NCI-H345 treated with DMSO at 0.1 percent for 48 hours (cell line): ENCODE measurements around the gene TWF1.
A peak's percentile ranks its signal among the peaks of the same experiment; 100 is the strongest.
"Not testable (repeated sequence)": the region's sequence is repeated elsewhere in the genome, so short reads cannot be mapped to it uniquely, and the experiment has no call there.

Source experiments
- DNase-seq: peaks from one replicate; lab custom pipeline; 2025; ENCODE audit not compliant: unreplicated experiment; lab: John Stamatoyannopoulos, UW

TWF1 gene

DNA sequence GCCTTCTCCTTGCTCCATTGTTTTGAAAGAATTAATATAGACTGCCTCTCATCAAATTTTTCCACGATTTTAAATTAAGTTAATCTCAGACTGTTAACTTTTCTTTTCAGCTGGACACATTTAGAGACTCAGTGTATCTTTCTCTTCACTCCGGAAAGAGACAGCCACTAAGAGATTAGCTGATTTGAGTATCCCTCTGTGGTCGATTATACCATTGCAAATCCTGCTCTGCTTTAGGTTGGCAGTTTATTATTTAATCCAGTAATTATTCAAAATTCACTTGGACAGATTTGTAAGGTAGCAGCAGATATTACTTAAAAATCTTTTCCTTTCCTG, 588 bp upstream of the TWF1 start:
- no peak for DNase-seq

DNA sequence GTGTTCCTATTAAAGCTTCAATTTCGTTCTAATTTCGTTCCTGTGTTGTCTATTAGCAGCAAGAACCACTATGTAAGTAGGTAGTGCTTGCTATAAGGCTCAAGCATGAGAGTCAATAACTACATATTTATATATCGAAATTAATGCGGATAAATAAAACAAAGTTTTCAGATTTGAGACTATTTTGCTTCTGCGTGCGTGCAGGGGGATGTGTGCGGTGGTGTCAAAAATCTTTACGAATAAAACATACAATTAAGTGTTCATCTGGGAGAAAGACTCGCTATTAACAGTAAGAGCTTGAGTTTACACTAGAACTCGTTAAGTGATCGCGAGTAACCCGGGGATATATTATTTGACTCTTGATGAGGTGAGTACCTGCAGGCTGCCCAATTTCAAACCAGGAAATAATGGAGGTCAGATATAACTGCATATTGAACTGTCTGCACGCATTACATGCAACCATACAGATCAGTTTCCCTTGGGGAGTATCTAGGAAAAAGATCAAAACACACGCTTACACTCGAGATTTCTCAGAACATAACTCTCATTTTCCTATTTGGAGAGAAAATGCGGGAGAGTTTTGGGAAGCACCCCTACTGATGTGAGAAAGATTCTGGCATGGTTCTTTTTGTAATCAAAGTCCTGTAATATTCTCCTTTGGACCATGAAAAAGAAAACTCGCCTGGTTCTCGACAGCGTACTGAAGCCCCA, 813 bp downstream of the TWF1 start:
- no peak for DNase-seq

DNA sequence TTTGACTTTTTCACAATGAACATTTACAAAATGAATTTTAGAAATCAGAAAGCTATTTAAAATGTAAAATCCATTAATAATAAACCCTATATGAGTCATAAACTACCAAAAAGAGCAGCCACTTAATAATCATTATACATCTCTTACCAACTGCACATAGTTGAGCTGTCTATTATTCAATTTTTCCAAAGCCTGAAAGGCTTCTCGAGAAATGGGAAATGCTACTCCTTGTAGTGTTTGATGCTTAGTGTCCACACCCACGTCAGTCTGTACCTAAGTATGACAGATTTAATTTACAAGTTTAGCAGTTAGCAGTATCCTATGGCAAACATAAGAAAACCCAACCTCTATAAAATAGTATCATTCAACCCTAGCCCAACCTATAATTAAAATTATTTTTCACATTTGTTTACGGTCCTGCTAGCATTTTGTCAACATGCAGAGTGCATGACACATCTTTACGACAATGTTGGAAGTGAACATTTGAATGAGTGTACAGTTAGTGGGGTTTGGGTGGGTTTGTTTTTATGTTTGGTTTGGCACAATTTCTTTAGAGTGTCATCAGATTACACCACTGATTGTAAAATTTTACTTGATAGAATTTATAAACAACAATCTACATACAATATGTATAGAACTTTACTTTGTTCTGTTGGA, 8.4 kb downstream of the TWF1 start:
- no peak for DNase-seq

DNA sequence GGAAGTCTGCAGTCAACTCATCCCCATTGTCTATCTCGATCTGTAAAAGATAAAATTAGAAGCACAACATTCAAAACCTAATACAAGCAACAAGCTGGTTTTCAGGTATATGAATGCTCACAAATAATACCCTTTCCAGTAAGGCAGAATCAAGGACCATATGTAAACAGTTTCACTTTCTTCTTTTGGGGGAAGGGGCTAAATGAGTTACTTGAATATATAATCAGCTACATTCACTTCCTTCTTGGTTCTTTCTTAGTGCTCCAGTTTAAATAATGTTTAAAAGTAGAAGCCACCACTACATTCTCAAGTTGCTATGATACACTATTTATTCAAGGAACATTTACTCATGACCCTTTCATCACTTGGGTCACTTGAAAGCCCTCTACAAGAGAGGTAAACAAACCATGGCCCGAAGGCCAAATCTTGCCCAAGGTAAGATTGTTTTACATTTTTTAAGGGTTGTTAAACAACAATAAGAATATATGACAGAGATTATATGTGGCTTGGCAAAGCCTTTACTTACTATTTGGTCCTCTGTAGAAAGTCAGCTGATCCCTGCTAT, 10.3 kb downstream of the TWF1 start:
- DNase-seq = no peak

DNA sequence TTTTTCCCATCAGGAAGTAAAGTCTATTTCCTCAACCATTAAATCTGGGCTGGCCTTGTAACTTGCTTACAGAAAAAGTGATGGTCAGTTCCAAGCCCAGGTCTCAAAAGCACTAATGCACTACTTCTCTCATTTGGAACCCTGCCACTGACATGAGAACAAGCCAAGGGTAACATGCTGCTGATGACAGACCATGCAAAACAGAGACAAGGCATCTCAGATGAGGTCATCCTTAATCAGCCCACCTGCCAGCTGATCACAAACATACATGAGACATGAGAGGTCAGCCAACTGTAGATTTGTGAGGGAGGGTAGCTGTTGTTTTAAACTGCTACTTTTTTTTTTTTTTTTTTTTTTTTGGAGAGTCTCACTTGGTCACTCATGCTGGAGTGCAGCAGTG, 16.2 kb downstream of the TWF1 start:
- DNase-seq = no peak

DNA sequence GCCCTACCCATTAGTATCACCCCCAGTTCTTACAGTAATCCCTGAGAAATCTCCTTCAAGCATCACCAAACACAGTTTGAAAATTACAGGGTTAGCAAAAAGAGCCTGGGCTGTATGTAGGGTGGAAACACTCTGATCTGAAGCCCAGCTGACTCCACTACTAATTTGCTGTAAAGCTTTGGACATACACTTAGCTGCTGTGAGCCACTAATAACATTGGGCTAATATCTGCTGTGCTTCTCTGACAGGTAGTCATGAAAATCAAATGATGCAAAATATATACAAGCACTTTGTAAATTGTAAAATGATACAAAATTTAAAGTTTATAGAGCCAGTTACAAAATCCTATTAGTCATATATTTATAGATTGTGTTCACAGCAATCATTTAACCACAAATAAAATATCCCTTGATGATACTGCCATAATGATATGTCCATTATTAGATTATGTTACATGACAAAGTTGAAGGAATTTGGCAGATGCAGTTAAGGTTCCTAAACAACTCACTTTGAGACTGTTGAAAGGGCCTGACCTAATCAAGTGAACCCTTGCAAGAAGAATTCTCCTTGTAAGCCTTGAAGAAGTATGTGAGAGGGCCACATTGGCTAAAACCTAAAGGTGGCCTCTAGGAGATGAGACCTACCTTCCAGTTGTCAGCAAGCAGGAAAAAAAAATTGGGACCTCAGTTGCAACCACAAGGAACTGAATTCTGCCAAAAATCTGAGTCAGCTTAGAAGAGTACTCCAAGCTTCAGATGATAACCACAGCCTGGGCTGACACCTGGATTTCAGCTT, 19.0 kb downstream of the TWF1 start:
- DNase-seq = no peak

DNA sequence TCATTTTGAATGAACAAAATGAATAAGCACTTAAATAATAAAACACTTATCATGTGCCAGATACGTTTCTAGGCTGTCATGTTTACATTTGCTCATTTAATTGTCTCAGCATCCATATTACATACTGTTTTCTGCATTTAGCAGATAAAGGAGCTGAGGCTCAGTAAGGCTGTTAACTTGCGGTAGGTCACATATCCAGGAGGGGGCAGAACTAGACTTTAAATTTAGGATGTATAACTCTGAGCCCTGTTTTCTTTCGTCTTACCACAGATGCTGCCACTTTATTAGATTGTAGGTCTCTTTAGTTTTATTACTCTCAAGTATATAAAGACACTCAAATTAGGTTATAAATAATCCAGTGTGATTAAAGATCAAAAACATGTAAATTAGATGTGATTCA, 29.6 kb downstream of the TWF1 start:
- DNase-seq = no peak

DNA sequence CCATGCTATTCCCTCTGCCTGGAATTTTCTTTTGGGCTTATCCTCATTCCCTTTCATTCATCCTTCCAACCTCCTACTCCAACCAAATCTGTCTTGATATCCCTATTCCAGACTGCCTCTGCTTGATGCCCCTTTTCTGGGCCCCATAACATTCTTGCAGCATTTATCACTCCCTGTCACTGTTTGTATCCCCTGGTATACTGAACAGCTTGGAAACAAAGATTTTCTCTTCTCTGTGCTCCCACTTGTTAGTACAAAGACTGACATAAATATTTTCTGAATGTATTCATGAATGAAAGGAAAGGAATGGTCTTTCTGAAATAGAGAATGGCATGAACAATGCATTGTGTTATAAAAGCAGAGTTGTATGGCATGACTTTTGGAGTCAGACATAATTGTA, 39.8 kb downstream of the TWF1 start:
- no peak for DNase-seq

DNA sequence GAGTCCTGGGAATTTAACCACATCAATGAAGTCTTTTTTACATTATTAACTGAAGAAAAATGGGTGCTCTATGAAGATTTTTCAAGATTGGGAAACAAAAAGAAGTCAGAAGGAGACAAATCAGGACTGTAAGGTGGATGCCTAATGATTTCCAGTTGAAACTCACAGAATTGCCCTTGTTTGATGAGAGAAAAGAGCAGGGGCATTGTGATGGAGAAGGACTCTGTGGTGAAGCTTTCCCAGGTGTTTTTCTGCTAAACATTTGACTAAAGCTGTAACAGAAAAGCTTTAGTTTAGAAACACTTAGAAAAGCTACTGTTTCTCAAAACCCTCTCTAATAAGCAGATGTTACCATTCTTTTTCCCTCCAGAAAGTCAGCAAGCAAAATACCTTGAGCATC, 41.6 kb downstream of the TWF1 start:
- no peak for DNase-seq

DNA sequence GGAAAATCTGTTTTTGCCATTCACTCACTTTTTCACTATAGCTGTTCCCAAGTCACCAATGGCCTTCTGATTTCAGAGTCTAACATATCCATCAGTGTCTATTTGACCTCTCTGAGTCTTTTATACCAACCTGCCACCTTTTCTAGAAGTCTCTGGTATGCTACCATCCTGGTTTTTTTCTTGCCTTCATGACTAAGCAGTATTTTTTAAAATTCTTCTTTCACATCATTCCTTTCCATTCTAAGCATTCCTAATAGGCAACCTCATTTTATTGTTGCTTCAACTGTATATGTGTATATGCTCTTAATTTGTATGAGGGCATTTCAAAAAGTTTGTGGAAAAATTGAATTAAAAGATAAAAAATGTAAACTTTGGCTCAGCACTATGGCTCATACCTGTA, 42.3 kb downstream of the TWF1 start:
- no peak for DNase-seq

DNA sequence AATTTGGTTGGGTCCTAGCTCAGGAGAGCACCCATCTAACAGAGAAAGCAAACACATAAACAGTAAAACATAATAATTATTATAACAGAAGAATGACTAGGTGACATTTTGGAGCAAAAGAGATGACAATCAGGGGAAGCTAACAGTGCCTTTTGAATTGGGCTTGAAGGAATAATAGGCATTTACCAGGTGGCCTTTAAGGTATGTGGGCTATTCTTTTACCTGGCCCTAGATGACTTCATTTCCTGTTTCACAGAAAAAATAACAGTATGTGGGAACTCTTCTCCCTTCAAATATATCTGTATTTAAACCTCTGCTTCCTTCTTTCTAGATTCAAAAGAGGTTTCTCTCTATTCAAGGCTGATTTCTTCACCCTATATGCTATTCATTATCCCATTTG, 43.5 kb downstream of the TWF1 start:
- no peak for DNase-seq

DNA sequence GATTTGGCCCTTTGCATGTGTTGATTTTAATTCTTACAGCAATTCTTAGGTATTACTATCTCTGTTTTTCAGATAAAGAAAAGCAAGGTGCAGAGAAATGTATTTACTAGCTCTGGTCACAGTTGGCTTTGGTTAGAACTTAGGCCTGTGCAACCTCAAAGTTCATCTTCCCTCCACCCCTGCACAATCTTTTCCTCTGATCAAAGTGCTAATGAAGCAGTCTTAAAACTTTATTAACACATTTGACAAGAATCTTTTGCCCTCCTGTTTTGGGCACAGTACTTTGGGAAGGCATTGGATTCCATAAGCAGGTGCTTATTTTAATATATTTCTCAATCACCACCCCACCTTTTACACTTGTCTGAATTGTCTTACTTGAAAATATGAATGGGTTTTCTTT, 44.6 kb downstream of the TWF1 start:
- no peak for DNase-seq

DNA sequence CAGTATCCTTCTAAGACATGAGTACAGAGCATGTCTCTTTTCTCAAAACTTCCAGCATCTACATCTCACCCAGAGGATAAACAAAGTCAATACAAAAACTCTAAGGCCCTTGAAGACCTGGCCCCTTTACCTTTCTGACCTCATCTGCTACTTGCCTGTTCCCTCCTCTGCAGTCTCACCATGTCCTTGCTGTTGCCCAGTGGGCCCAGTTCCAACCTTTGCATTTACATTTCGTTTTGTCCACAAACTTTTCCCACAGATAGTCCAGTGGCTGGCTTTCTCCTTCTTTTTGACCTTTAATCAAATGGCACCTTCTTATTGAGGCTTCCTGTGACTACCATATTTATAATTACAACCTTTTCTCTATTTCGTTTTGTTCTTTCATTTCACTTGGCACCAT, 45.7 kb downstream of the TWF1 start:
- DNase-seq = no peak

DNA sequence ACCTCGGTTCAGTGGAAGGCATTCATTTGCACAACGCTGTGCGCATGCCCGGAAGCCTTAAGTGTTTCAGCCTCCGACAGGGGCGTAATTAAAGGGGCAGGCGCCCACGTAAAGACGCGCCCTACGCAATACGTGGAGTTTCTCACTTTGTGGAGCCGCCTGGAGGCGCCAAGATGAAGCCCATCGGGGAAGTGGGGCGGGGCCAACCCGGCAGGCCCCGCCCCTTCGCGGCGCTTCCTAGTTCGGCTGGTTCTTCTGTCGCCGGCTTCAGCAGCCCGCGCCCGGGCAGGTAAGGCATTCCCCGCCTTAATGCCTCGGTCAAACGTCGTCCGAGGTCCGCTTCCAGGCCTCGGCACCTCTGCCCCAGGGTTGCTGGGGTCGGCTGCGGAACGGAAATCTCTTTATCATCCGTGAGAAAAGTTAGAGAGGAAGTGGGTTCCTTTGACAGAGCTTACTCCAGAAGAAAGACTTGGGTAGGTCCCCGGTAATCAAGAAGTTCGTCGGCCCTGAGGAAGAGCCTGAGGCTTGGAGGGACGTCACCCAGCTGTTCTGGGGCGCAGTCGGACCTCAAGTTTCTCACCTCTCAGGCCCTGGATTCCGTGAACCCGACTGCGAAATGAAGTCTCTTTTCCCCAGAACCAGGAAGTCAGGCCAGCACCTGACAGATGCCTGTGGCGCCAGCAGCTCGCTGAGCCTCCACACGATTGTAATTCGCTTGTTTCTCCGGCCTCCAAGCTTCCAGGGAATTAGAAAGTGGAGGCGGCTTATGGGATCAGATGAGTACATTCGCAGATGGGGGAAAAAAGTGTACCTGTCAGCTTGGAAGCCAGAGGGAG, 47.2 kb downstream of the TWF1 start, which contains the start of the genes IRAK4 and PUS7L:
TSS of gene IRAK4 (plus strand) at position 224 of the 836 bp plus-strand sequence. CDS start 9,161 bp downstream, outside the sequence.
TSS of gene PUS7L (minus strand) at position 63 of the 836 bp plus-strand sequence. CDS start 3,545 bp downstream, outside the sequence.
- DNase-seq = peak; percentile 9

DNA sequence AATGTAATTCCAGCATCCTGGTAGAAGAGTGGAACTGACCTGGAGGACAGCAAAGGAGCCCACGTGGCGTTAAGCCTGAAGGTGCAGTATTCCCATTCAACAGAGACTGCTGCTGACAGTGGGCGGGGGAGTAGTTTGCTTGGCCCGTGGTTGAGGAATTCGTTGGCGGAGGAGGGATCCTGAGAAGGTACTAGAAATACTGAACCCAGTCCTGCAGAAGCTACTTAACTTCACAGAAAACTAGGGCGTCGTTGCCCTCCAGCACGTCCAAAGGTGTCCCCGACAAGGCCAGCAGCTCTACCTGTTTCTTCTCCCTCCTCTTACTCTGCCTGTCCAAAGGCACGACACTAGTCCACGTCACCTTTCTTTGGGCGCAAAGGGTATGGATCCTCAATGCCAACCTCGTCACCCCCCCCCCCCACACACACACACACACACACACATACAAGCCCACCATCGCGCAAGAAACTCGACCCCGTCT, 47.8 kb downstream of the TWF1 start:
- DNase-seq = no peak

DNA sequence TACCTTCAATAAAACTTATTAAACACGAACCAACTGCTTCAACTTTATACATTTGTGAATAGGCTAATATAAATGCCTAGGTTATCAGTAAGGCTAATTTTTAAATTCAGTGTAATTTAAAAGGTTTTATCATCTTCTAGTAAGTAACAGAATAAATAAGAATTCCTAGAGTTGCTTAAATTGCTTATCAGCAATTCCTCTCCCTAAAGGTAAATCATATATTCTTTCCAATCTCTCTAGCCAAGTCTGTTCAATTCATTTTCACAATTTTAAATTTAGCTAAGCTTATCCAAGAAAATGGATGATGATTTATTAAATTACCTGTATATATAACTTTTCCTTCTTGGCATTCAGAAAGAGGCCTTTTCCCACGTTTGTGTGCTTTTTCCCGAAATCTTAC, 52.1 kb downstream of the TWF1 start:
- no peak for DNase-seq

DNA sequence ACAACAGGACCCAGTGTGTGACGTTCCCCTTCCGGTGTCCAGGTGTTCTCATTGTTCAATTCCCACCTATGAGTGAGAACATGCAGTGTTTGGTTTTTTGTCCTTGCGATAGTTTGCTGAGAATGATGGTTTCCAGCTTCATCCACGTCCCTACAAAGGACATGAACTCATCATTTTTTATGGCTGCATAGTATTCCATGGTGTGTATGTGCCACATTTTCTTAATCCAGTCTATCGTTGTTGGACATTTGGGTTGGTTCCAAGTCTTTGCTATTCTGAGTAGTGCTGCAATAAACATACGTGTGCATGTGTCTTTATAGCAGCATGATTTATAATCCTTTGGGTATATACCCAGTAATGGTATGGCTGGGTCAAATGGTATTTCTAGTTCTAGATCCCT, 54.8 kb downstream of the TWF1 start:
- DNase-seq = not testable (repeated sequence)

DNA sequence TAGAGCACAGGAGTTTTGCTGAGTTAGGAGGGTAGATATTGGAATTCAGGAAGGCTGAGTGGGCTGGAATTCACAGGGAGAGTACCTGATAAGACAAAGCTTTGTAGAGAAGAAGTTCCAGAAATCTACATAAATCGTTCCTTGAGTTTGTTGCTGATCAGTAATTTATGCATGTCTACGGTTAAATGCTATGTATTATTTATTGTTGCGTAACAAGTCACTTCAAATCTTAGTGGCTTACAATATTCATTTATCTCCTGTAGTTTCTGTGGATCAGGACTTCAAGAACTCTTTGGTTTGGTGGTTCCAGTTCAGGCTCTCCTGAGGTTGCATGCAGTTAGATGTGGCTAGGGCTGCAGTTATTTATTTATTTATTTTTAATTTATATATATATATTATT, 55.3 kb downstream of the TWF1 start:
- no peak for DNase-seq

DNA sequence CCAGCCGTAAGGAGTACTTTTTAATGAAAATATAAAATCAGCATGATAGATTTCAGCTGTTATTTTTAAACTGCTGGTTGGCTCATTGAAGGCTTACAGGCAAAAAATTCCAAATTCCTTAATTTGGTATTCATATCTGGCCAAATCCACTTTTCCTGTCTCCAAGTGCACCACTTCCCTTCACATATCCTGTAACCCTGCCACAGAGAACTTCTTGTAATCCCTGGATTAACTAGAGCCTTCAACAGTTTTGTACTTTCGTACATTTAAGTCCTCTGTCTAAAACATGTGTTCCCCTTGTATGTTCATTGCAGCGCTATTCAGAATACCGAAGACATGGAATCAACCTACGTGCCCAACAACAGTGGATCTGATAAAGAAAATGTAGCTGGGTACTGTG, 57.1 kb downstream of the TWF1 start:
- no peak for DNase-seq

DNA sequence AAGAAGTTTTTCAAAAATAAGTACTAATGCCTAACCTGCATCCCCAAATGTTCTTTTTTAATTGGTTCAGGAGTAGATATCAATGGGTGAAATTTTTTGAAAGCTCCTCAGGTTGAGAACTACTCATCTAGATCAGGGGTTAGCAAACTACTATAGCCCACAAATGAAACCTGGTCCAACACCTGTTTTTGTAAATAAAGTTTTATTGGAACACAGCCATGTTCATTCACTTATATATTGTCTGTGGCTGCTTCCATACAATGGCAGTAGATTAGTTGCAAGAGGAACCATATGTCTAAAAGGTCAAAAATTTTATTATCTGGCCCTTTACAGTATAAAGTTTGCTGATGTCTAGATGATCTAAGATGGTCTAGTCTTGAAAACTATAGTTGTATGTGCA, 61.3 kb downstream of the TWF1 start:
- no peak for DNase-seq
